ENCODE results near the gene ALG12.

The ALG12 gene

GRCh38 chr22:49906071-49906798 is 12.0 kb downstream of the ALG12 start:
- no peak for DNase-seq
- Mint-ChIP-seq H3K4me3 (no peak overlapping the region), H3K36me3 (ENCODE audit: low read depth) (peaks cover 38% of the 10 kb centered on the region), H3K27me3 (ENCODE audit: low read depth, poor library complexity) (no peaks in the 10 kb centered on the region), H3K4me1 (no peaks in the 10 kb centered on the region), H3K9me3 (peaks cover 4% of the 10 kb centered on the region), H3K27ac (no peak overlapping the region)
- TF ChIP-seq CTCF (IDR thresholded peaks at IDR 0.05): no peak

GRCh38 chr22:49905465-49905864 is 12.8 kb downstream of the ALG12 start:
- no peak for DNase-seq
- no peak for TF ChIP-seq CTCF (IDR thresholded peaks at IDR 0.05)
- H3K4me3 Mint-ChIP-seq: no peak overlapping the region
- no peaks in the 10 kb centered on the region for H3K4me1 Mint-ChIP-seq
- H3K27ac Mint-ChIP-seq: no peak overlapping the region
- peaks cover 44% of the 10 kb centered on the region for H3K36me3 Mint-ChIP-seq (ENCODE audit: low read depth)
- peaks cover 7% of the 10 kb centered on the region for H3K9me3 Mint-ChIP-seq
- H3K27me3 Mint-ChIP-seq (ENCODE audit: low read depth, poor library complexity): no peaks in the 10 kb centered on the region

GRCh38 chr22:49904040-49904369 is 14.2 kb downstream of the ALG12 start:
- Mint-ChIP-seq H3K27me3 (ENCODE audit: low read depth, poor library complexity) (no peaks in the 10 kb centered on the region), H3K4me3 (no peak overlapping the region), H3K9me3 (peaks cover 10% of the 10 kb centered on the region), H3K4me1 (no peaks in the 10 kb centered on the region), H3K27ac (no peak overlapping the region), H3K36me3 (ENCODE audit: low read depth) (peaks cover 58% of the 10 kb centered on the region)
- no peak for TF ChIP-seq CTCF (IDR thresholded peaks at IDR 0.05)
- DNase-seq: no peak

- Mint-ChIP-seq H3K27me3 (ENCODE audit: low read depth, poor library complexity) (no peaks in the 10 kb centered on the region), H3K9me3 (peaks cover 15% of the 10 kb centered on the region), H3K4me1 (no peaks in the 10 kb centered on the region), H3K36me3 (ENCODE audit: low read depth) (peaks cover 63% of the 10 kb centered on the region), H3K4me3 (no peak overlapping the region), H3K27ac (no peak overlapping the region)
- TF ChIP-seq CTCF (IDR thresholded peaks at IDR 0.05): no peak
- no peak for DNase-seq
These were observed 14.8 kb downstream of the ALG12 start for GRCh38 chr22:49903322-49904039.

GRCh38 chr22:49901457-49901856 is 16.8 kb downstream of the ALG12 start:
- Mint-ChIP-seq H3K27me3 (ENCODE audit: low read depth, poor library complexity) (no peaks in the 10 kb centered on the region), H3K4me1 (no peaks in the 10 kb centered on the region), H3K36me3 (ENCODE audit: low read depth) (peaks cover 74% of the 10 kb centered on the region), H3K27ac (no peak overlapping the region), H3K9me3 (peaks cover 28% of the 10 kb centered on the region), H3K4me3 (no peak overlapping the region)
- TF ChIP-seq CTCF (IDR thresholded peaks at IDR 0.05): no peak
- no peak for DNase-seq
